Activated CD8-positive, alpha-beta memory T cell treated with anti-CD3 and anti-CD28 coated beads for 36 hours (primary cell): ENCODE data around the gene HLA-E. TPM values are rescaled to one million over a fixed set of nuclear protein-coding genes. Genes with fewer than 3 reads are reported as not detected.
"Not testable (repeated sequence)": the region's sequence is repeated elsewhere in the genome, so short reads cannot be mapped to it uniquely, and the experiment has no call there.

Source experiments
- CTCF ChIA-PET: fragments of 350-600 bp; sonication (Branson Sonifier 250); formaldehyde crosslinking; loops from one replicate; lab custom pipeline; 2021; ENCODE audit warnings: antibody characterized with exemption; lab: Charles Lee
- POLR2A ChIA-PET: fragments of 350-600 bp; sonication (Branson Sonifier 250); formaldehyde crosslinking; loops from one replicate; lab custom pipeline; 2021; ENCODE audit warnings: antibody characterized with exemption; lab: Charles Lee
- total RNA-seq, 2 experiments: library from RNA; stranded (reverse); gene quantifications; one replicate each; pipeline ENCODE4 v1.2.3, GENCODE V29; 2021

The HLA-E gene
- total RNA-seq, 2 experiments from 2014 or later: 349 to 357 TPM

- CTCF ChIA-PET: interaction anchor here (1.0 to 6.1 kb wide), 5 partner anchors 11 to 131 kb away, joined by 3 to 50 read pairs (median 4); no protein-coding TSS in a partner anchor
- POLR2A ChIA-PET: no interaction called here
Observed at GRCh38 chr6:30465595-30466306, 23.6 kb upstream of the HLA-E start.

GRCh38 chr6:30470968-30471367 lies 18.3 kb upstream of the HLA-E start:
- ChIA-PET POLR2A (no interaction called here), CTCF (no interaction called here)

- POLR2A ChIA-PET: not testable (repeated sequence)
Observed at GRCh38 chr6:30475116-30475515, 14.2 kb upstream of the HLA-E start.

GRCh38 chr6:30480536-30481156 lies 8.7 kb upstream of the HLA-E start:
- ChIA-PET CTCF (interaction anchor here (1.7 to 8.2 kb wide), 4 partner anchors 27 to 64 kb away, joined by 5 to 39 read pairs (median 25); no protein-coding TSS in a partner anchor), POLR2A (no interaction called here)

More at GRCh38 chr6:30475116-30475515, 14.2 kb upstream of the HLA-E start:
- CTCF ChIA-PET: not testable (repeated sequence)

GRCh38 chr6:30481211-30481964 lies 7.9 kb upstream of the HLA-E start:
- ChIA-PET CTCF (interaction anchor here (0.6 to 8.2 kb wide), 19 partner anchors 14 to 561 kb away, joined by 3 to 39 read pairs (median 3); partner anchors contain the start of gene ABCF1), POLR2A (interaction anchor here (0.9 to 1.1 kb wide), 2 partner anchors 63 to 131 kb away, joined by 3 read pairs; no protein-coding TSS in a partner anchor)

- CTCF ChIA-PET: interaction anchor here (0.6 to 8.2 kb wide), 20 partner anchors 15 to 560 kb away, joined by 3 to 39 read pairs (median 3); partner anchors contain the start of gene ABCF1
- POLR2A ChIA-PET: interaction anchor here (0.9 to 1.1 kb wide), 2 partner anchors 63 to 131 kb away, joined by 3 read pairs; no protein-coding TSS in a partner anchor
Observed at GRCh38 chr6:30481965-30482644, 7.2 kb upstream of the HLA-E start.

- CTCF ChIA-PET: interaction anchor here (0.6 to 8.2 kb wide), 14 partner anchors 9 to 127 kb away, joined by 3 to 84 read pairs (median 4); no protein-coding TSS in a partner anchor
- POLR2A ChIA-PET: interaction anchor here (1.4 kb wide), 1 partner anchor 10 kb away, joined by 3 read pairs; no protein-coding TSS in a partner anchor
Observed at GRCh38 chr6:30483677-30484279, 5.5 kb upstream of the HLA-E start.

GRCh38 chr6:30485236-30485635 lies 4.1 kb upstream of the HLA-E start:
- POLR2A ChIA-PET: no interaction called here

GRCh38 chr6:30487926-30488325 lies 1.4 kb upstream of the HLA-E start:
- CTCF ChIA-PET: interaction anchor here (0.6 to 8.2 kb wide), 5 partner anchors 13 to 704 kb away, joined by 3 to 84 read pairs (median 3); no protein-coding TSS in a partner anchor

More at GRCh38 chr6:30485236-30485635, 4.1 kb upstream of the HLA-E start:
- CTCF ChIA-PET: interaction anchor here (1.1 to 8.2 kb wide), 4 partner anchors 11 to 72 kb away, joined by 3 to 84 read pairs (median 22); partner anchors contain the start of gene PRR3

GRCh38 chr6:30488697-30489080 lies 620 bp upstream of the HLA-E start:
- POLR2A ChIA-PET: not testable (repeated sequence)
- CTCF ChIA-PET: interaction anchor here (0.8 to 6.3 kb wide), 3 partner anchors 12 to 55 kb away, joined by 3 to 84 read pairs (median 3); no protein-coding TSS in a partner anchor

More at GRCh38 chr6:30487926-30488325, 1.4 kb upstream of the HLA-E start:
- POLR2A ChIA-PET: no interaction called here

- POLR2A ChIA-PET: interaction anchor here (0.6 to 2.0 kb wide), 7 partner anchors 38 to 156 kb away, joined by 3 to 10 read pairs (median 3); partner anchors contain the start of genes GNL1 and PRR3
Observed at GRCh38 chr6:30490026-30490876, 942 bp downstream of the HLA-E start.

GRCh38 chr6:30491291-30491953 lies 2.1 kb downstream of the HLA-E start:
- POLR2A ChIA-PET: interaction anchor here (1.2 to 2.0 kb wide), 5 partner anchors 19 to 124 kb away, joined by 3 to 10 read pairs (median 5); partner anchors contain the start of genes GNL1 and PRR3
- CTCF ChIA-PET: interaction anchor here (1.1 to 7.9 kb wide), 4 partner anchors 10 to 39 kb away, joined by 3 to 81 read pairs (median 5); no protein-coding TSS in a partner anchor

More at GRCh38 chr6:30490026-30490876, 942 bp downstream of the HLA-E start:
- CTCF ChIA-PET: interaction anchor here (0.5 to 7.9 kb wide), 6 partner anchors 11 to 55 kb away, joined by 3 to 81 read pairs (median 4); no protein-coding TSS in a partner anchor

- ChIA-PET CTCF (interaction anchor here (0.6 to 7.9 kb wide), 7 partner anchors 8 to 49 kb away, joined by 3 to 81 read pairs (median 4); no protein-coding TSS in a partner anchor), POLR2A (interaction anchor here (0.6 to 2.1 kb wide), 6 partner anchors 18 to 123 kb away, joined by 3 to 8 read pairs (median 4); partner anchors contain the start of genes GNL1 and PRR3)
Observed at GRCh38 chr6:30491991-30492952, 3.0 kb downstream of the HLA-E start.

GRCh38 chr6:30493643-30494250 lies 4.4 kb downstream of the HLA-E start:
- CTCF ChIA-PET: interaction anchor here (0.5 to 7.9 kb wide), 11 partner anchors 10 to 120 kb away, joined by 3 to 81 read pairs (median 4); partner anchors contain the start of gene GNL1
- POLR2A ChIA-PET: interaction anchor here (0.6 to 2.1 kb wide), 8 partner anchors 9 to 63 kb away, joined by 3 to 11 read pairs (median 4); partner anchors contain the start of genes GNL1 and PRR3
